ENCODE results near the gene LLGL2. TPM values are rescaled to one million over a fixed set of nuclear protein-coding genes. Genes with fewer than 3 reads are reported as not detected.

The LLGL2 gene
- total and polyA plus RNA-seq, 2 donors (not counting 1 experiment from before 2014, with no cell fraction given), result 40.6 to 52.0 TPM

- no peak for TF ChIP-seq EZH2 (IDR thresholded peaks at IDR 0.05; ENCODE audit: borderline replicate concordance, insufficient read depth, low read depth, low read length, poor library complexity, severe bottlenecking)
- TF ChIP-seq CTCF (IDR thresholded peaks at IDR 0.05), result no peak
- H4K20me1 ChIP-seq (ENCODE audit: control insufficient read depth, insufficient read depth, low read length, poor library complexity, severe bottlenecking), result no peaks in the 10 kb centered on the region
- POLR2A ChIA-PET, result interaction anchor here (0.7 kb wide), 2 partner anchors 283 to 918 kb away, joined by 3 read pairs; no protein-coding TSS in a partner anchor
- Mint-ChIP-seq H3K27me3 (no peaks in the 10 kb centered on the region), H3K4me1 (peaks cover 16% of the 10 kb centered on the region), H3K27ac (no peak overlapping the region), H3K4me3 (no peak overlapping the region), H3K9me3 (ENCODE audit: insufficient read depth) (no peaks in the 10 kb centered on the region)
- no peak overlapping the region for H3K27ac ChIP-seq (ENCODE audit: low read length in 2 of 2)
- no peaks in the 10 kb centered on the region for H3K79me2 ChIP-seq (ENCODE audit: control insufficient read depth, insufficient read depth, low read length)
- intact Hi-C loops (cut with micrococcal nuclease), result no loop called here
- WGBS (ENCODE audit: insufficient coverage), result 99% methylated on average over 37 of the region's 39 CpGs
- no peak overlapping the region for H3K4me3 ChIP-seq (ENCODE audit: control extremely low read depth in 1 of 5, extremely low read depth in 1 of 5, insufficient read depth in 1 of 5, low read depth in 2 of 5, low read length in 4 of 5)
- no peak for ATAC-seq (ENCODE audit: low read depth)
- peaks cover 0 to 3% of the 10 kb centered on the region in 2 experiments for H3K36me3 ChIP-seq (replicated peaks in 1 of 2; ENCODE audit: control extremely low read depth in 1 of 2, control insufficient read depth in 1 of 2, extremely low read depth in 1 of 2, insufficient read depth in 2 of 2, low read length in 1 of 2)
- H3K4me1 ChIP-seq (ENCODE audit: control insufficient read depth in 2 of 2, insufficient read depth in 2 of 2, low read length in 2 of 2), result peaks cover 15 to 18% of the 10 kb centered on the region in 2 donors
- CTCF ChIA-PET, result no interaction called here
- H3K9ac ChIP-seq (ENCODE audit: low read length), result no peak overlapping the region
- no peak overlapping the region for H3K4me2 ChIP-seq (replicated peaks; ENCODE audit: low read depth, low read length, poor library complexity, severe bottlenecking)
- no peak overlapping the region for H2AFZ ChIP-seq (ENCODE audit: insufficient read depth, low read depth, low read length, poor library complexity, severe bottlenecking)
- no peaks in the 10 kb centered on the region for H3K27me3 ChIP-seq (replicated peaks in 1 of 4; ENCODE audit: control extremely low read depth in 1 of 4, control insufficient read depth in 3 of 4, insufficient read depth in 4 of 4, low read length in 3 of 4)
- no peak for DNase-seq
- no peaks in the 10 kb centered on the region for H3K9me3 ChIP-seq (ENCODE audit: control extremely low read depth in 1 of 3, control insufficient read depth in 2 of 3, insufficient read depth in 1 of 3, low read length in 2 of 3)
These were observed 47.4 kb downstream of the LLGL2 start for GRCh38 chr17:75572713-75573539.

- intact Hi-C loops (cut with micrococcal nuclease), result no loop called here
- H3K36me3 ChIP-seq (replicated peaks in 1 of 2; ENCODE audit: control extremely low read depth in 1 of 2, control insufficient read depth in 1 of 2, extremely low read depth in 1 of 2, insufficient read depth in 2 of 2, low read length in 1 of 2), result peaks cover 0 to 3% of the 10 kb centered on the region in 2 experiments
- DNase-seq, result no peak
- no peak overlapping the region for H3K4me3 ChIP-seq (ENCODE audit: control extremely low read depth in 1 of 5, extremely low read depth in 1 of 5, insufficient read depth in 1 of 5, low read depth in 2 of 5, low read length in 4 of 5)
- no peak overlapping the region for H2AFZ ChIP-seq (ENCODE audit: insufficient read depth, low read depth, low read length, poor library complexity, severe bottlenecking)
- H3K9me3 Mint-ChIP-seq (ENCODE audit: insufficient read depth), result no peaks in the 10 kb centered on the region
- WGBS (ENCODE audit: insufficient coverage), result over 99% methylated on average over 16 of the region's 16 CpGs
- H3K9me3 ChIP-seq (ENCODE audit: control extremely low read depth in 1 of 3, control insufficient read depth in 2 of 3, insufficient read depth in 1 of 3, low read length in 2 of 3), result no peaks in the 10 kb centered on the region
- H3K27me3 Mint-ChIP-seq, result no peaks in the 10 kb centered on the region
- no peak overlapping the region for H3K27ac ChIP-seq (ENCODE audit: low read length in 2 of 2)
- ATAC-seq (ENCODE audit: low read depth), result no peak
- no peaks in the 10 kb centered on the region for H3K27me3 ChIP-seq (replicated peaks in 1 of 4; ENCODE audit: control extremely low read depth in 1 of 4, control insufficient read depth in 3 of 4, insufficient read depth in 4 of 4, low read length in 3 of 4)
- TF ChIP-seq CTCF (IDR thresholded peaks at IDR 0.05) (no peak), EZH2 (IDR thresholded peaks at IDR 0.05; ENCODE audit: borderline replicate concordance, insufficient read depth, low read depth, low read length, poor library complexity, severe bottlenecking) (no peak)
- no peak overlapping the region for H3K4me3 Mint-ChIP-seq
- H3K4me2 ChIP-seq (replicated peaks; ENCODE audit: low read depth, low read length, poor library complexity, severe bottlenecking), result no peak overlapping the region
- no peaks in the 10 kb centered on the region for H4K20me1 ChIP-seq (ENCODE audit: control insufficient read depth, insufficient read depth, low read length, poor library complexity, severe bottlenecking)
- H3K9ac ChIP-seq (ENCODE audit: low read length), result no peak overlapping the region
- peaks cover 15 to 18% of the 10 kb centered on the region in 2 donors for H3K4me1 ChIP-seq (ENCODE audit: control insufficient read depth in 2 of 2, insufficient read depth in 2 of 2, low read length in 2 of 2)
- peaks cover 14% of the 10 kb centered on the region for H3K4me1 Mint-ChIP-seq
- CTCF ChIA-PET, result no interaction called here
- H3K79me2 ChIP-seq (ENCODE audit: control insufficient read depth, insufficient read depth, low read length), result no peaks in the 10 kb centered on the region
- POLR2A ChIA-PET, result no interaction called here
- no peak overlapping the region for H3K27ac Mint-ChIP-seq
These were observed 48.1 kb downstream of the LLGL2 start for GRCh38 chr17:75573540-75573957.
